NCI-H510A treated with DMSO at 0.1 percent for 48 hours (cell line): ENCODE data around the gene VAMP1.
"Not testable (repeated sequence)": the region's sequence is repeated elsewhere in the genome, so short reads cannot be mapped to it uniquely, and the experiment has no call there.

Experiments
- DNase-seq: peaks from one replicate; lab custom pipeline; 2025; lab: John Stamatoyannopoulos, UW

VAMP1 gene, protein sequence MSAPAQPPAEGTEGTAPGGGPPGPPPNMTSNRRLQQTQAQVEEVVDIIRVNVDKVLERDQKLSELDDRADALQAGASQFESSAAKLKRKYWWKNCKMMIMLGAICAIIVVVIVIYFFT

DNA sequence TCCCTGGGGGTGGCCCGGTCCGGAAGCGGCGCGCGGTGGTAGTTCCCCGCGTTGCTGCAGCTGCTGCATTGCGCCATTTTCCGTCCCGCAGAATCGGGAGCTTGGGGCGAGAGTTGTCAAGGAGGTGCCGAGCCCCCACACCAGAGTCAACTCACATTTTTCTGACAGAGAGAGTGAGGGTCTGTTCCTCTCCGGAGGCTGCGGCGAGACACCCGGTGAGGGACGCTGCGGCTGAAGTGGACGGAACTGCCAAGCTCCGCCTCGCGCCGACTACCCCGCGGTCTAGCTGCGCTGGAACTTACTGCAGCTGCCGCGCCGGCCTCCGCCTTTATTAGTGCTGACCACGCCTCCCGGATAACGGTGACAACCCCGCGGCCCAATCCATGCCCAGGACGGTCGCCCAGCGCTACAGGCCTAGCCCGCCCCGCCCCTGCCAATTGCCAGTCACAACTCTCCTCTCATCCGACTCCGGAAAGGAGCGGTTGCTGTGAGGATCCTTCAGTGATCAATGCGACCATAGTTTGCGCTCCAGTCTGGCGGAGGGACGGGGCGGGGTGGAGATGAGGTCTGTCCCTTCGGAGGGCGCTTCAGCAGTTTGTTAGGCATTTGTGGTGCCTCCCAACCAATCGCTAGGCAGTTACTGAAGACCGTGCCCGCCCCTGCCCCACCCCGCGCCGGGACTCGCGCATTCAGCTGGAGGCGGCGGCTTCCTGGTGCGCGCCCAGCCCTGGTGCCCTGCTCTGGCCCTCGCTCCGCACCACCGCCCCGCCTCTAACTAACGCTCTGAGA is at the start of gene VAMP1:
VAMP1 (minus strand) TSS at position 303 of the 789 bp plus-strand sequence; CDS start at position 157, 146 bp downstream.
- peak; percentile 93 for DNase-seq

DNA sequence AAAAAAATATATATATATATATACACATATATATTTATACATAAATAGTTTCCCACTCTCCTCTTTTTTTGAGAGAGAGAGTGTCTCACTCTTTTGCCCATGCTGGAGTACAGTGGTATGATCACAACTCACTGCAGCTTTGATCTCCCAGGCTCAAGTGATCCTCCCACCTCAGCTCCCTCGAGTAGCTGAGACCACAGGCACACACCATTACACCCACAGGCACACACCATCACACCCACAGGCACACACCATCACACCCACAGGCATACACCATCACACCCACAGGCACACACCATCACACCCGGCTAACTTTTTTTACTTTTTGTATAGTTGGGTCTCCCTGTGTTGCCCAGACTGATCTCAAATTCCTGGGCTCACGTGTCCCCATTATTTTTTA is 49.7 kb upstream of the VAMP1 start:
- DNase-seq, result no peak

DNA sequence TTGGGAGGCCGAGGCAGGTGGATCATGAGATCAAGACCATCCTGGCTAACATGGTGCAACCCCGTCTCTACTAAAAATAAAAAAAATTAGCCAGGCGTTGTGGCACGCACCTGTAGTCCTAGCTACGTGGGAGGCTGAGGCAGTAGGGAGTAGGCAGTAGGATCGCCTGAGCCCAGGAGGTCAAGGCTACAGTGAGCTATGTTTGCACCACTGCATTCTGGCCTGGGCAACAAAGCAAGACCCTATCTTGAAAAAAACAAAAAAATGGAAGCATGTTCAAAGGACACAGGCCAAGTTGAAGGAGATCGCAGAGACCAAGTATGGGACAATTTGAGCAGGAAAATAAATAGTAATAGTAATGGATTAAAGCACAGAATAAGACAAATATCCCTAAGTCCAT is 37.6 kb upstream of the VAMP1 start:
- DNase-seq, result no peak

DNA sequence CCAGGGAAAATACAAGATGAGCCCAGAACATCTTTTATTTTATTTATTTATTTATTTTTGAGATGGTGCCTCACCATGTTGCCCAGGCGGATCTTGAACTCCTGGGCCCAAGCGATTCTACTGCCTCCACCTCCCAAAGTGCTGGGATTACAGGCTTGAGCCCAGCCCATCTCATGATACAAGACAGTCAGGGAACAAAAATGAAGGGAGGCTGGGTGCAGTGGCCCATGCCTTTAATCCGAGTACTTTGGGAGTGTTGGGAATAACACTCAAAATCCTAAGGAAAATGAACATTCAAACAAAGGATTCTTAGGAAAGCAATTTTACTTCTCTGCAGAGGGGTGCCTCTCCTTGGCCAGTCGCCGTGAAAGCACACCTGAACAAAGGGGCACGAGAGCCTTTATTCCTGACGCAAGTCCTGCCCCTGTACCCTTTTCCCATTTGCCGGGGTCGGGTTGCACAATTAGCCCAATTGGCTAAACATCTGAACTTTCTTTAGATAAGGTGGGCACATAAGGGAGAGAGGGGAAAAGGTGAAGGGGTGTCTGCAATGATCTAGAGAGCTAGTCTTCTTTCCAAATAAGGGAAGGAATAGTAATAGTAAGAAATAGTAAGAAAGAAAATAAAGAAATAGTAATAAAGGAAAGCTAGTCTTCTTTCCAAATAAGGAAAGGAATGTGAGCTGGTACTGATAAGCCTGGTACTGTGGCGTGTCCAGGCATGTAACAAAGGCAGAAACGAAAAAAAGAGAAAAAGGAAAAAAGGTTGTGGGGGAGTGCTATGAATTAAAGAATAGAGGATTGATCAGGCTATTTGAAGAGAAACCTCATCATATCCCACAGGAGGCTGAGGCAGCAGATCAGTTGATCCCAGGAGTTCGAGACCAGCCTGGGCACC is 36.9 kb upstream of the VAMP1 start:
- DNase-seq, result no peak

DNA sequence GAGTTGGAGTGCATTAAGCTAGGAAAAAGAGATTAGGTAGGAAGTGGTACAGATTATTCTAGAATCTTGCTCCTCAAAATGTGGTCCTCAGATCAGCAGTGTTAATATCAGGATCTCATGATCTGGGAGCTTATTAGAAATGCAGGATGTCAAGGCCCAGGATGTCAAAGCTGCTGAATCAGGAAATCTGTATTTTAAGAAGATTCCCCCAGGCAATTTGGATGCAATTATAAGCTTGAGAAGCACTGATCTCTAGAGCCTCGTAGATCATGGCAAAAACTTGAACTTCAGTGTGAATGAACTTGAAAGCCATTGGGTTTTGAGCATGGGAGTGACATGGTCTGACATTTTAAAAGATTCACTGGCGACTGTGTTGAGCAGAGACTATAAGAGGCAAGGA is 30.0 kb upstream of the VAMP1 start:
- no peak for DNase-seq

DNA sequence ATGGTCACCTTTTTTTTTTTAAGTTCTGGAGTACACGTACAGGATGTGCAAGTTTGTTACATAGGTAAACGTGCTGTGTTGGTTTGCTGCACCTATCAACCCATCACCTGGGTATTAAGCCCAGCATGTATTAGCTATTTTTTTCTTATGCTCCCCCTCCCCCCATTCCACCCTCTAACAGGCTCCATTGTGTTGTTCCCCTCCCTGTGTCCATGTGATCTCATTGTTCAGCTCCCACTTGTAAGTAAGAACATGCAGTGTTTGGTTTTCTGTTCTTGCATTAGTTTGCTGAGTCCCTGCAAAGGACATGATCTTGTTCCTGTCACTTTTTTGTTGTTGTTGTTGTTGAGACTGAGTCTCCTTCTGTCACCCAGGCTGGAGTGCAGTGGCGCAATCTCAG is 26.8 kb upstream of the VAMP1 start:
- not testable (repeated sequence) for DNase-seq

DNA sequence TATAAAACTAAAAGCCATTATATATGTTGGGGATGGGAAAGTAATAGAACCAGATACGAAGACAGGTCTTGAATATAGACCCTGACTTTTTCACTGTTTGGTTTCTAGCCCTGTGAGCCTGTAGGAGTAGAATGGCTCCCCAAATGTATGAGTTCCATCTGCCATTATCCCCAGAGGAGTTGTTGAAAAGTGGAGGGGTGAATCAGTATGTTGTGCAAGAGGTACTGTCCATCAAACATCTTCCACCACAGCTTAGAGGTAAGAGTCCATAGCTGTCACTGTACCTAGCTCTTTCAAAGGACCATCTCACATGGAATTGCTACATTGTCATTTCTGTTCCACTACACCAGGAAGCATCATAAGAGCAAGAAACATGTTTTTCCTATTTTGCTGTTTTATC is 24.5 kb upstream of the VAMP1 start:
- no peak for DNase-seq

DNA sequence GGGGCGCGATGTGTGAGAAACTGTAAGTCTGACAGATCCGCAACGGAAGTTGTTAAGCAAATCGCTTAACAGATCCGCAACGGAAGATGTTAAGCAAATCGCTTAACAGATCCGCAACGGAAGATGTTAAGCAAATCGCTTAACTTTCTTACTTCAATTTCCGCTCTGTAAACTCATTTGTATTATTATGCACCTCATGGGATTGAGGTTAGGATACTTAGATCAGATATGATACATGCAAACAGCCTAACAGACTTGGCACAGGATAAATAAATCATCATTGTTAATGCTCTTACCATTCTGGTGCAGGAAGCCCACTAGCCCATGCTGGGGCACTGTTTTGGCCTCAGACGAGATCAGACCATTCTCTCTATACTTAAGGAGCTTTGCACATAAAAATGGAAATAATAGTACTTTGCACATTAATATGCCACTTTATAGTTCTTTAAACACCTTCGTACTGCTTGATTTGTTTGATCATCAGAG is 23.8 kb upstream of the VAMP1 start:
- DNase-seq, result no peak

DNA sequence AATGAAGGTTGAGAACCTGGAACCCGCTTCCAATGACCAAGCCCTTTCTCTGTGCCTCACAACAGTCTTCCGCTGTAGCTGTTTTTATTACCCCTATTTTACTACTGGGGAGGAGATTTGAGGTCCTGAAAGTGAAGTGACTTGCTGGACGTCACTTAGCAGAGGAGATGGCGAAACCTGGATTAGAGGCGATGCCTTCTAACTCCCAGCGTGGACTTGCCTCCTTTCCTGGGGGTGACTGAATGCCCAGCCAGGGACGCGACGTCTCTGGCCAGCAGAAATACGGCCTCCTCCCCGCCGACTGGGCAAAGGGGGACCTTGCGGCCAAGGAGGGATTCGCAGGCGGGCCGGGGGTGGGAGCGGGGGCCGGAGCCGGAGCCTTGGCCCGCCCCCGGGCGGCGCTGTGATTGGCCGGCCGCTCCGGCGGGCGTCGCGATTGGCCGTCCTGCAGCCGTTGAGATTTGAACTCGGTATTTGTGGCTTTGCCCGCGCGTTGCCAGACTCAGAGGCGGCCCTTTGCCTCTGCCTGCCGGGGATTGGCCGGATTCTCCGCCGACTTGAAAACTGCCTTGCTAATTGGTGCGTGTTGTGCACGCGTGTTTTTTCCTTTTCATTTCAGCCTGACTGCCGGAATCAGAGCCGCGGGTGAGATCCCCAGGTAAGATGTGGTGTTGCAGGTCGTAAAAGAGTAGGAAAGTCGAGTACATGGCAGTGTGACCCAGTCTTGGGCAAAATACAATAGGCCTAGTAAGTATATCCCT is 23.2 kb upstream of the VAMP1 start, which contains the start of gene NCAPD2:
NCAPD2 (plus strand) TSS at position 606 of the 761 bp plus-strand sequence. CDS start 997 bp downstream, outside the sequence.
- DNase-seq, result peak; percentile 86

DNA sequence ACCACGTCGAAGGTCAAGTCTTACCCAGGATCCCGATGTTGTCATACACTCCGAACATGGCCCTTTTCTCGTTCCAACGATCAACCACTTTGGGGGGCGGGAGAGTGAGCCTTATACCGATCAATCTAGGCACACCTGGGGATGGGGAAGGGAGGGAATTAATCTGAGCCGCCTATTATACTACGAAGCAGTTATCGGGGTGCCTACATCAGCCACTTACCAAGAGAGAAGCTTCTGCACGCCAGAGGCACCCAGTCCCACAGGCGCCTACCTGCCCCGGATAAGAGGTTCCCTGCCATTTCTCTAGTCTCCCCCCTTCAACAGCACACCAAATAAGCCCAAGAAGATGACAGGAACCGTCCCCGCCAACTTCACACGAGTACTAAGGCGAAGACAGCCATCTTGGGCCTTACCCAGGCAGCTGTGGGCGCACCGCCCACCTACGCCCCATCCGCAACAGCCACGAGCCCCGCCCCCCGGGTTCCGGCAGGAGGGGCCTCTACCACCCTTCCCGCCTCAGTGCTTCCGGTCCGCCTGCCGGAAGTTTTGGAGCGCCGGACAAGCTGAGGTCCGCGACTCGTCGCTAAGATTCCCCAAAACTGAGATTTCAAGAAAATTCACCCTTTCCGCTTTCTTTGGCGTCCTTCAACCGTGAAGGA is 22.5 kb upstream of the VAMP1 start, which contains the start of gene MRPL51:
MRPL51 (minus strand) TSS at position 425 of the 659 bp plus-strand sequence; CDS start at position 299, 126 bp downstream.
- DNase-seq, result peak; percentile 84

DNA sequence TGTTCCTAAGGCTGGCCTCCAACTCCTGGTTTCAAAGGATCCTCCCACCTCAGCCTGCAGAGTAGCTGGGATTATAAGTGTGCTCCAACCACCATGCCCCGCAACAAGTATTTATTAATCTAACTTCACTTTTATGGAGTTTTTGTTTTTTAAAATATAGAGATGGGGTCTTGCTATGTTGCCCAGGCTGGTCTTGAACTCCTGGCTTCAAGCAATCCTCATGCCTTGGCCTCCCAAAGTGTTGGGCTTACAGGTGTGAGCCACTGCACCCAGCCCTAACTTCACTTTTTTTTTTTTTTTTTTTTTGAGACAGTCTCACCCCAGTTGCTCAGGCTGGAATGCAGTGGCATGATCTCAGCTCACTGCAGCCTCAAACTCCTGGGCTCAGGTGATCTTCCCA is 20.2 kb upstream of the VAMP1 start:
- not testable (repeated sequence) for DNase-seq

DNA sequence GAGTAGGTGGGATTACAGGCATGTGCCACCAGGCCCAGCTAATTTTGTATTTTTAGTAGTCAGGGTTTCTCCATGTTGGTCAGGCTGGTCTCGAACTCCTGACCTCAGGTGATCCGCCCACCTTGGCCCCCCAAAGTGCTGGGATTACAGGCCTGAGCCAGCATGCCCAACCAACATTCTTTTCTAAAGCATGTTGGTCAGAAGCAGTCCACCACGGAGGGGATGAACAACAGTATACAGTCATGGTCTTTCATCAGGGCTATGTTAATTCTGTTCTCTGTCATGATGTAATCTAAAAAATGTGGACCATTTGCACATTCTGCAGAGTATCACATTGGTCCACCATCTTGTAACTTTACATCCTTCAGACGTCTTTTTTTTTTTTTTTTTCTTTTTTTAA is 19.0 kb upstream of the VAMP1 start:
- no peak for DNase-seq

DNA sequence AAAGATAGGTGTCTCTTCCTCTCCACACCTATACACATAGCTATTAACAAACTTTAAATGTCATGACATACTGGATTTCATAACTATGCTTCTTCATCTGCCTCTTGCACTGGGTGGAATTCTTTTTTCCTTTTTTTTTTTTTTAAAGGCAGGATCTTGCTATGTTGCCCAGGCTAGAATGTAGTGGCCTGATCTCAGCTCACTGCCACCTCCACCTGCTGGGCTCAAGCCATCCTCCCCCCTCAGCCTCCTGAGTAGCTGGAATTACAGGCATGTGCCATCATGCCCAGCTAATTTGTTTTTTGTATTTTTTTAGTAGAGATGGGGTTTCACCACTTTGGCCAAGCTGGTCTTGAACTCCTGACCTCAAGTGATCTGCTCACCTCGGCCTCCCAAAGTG is 17.8 kb upstream of the VAMP1 start:
- DNase-seq, result no peak

DNA sequence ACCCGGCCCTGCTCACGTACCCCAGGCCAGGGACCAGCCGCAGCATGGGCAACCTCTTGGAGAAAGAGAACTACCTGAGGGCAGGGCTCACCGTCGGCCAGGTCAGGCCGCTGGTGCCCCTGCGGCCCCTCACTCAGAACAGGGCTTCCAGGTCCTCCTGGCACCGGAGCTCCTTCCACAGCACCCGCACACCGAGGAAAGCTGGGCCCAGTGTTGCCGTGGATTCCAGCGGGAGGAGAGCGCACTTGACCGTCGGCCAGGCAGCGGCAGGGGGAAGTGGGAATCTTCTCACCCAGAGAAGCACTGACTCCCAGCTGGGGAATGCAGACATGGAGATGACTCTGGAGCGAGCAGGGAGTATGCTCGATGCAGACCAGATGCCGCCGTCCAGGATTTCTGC is 7.9 kb upstream of the VAMP1 start:
- no peak for DNase-seq

DNA sequence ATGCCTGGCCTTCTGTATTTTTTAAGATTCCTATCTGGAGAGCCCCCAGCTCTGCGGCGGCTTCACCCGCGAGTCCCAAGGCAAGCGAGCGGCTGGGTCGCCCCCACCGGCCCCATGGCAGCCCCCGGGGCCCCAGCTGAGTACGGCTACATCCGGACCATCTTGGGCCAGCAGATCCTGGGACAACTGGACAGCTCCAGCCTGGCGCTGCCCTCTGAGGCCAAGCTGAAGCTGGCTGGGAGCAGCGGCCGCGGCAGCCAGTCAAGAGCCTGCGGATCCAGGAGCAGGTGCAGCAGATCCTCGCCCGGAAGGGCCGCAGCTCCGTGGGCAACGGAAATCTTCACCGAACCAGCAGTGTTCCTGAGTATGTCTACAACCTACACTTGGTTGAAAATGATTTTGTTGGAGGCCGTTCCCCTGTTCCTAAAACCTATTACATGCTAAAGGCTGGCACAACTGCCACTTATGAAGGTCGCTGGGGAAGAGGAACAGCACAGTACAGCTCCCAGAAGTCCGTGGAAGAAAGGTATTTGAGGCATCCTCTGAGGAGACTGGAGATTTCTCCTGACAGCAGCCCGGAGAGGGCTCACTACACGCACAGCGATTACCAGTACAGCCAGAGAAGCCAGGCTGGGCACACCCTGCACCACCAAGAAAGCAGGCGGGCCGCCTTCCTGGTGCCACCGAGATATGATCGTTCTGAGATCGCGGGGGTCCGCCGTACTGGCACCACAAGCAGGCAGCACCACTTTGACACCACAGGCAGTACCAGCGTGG is 7.3 kb upstream of the VAMP1 start:
- not testable (repeated sequence) for DNase-seq

DNA sequence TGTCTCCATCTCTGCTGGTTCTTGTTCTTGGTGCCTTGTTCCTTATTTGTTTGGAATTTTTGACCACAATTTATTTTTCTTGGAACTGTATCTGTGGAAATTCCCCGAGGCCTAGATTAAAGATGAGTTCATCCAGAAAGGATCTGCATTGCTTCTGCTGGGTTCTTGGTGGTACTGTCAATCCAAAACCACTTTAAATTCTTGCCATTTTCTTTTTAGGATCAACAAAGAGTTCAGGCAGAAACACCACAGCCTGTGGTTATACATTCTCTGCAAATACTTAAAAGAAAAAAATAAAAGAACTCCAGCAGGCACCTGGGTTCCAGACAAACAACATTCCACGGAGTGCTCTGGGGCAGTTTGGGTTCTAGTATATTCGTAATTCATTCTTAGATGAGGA is 6.0 kb upstream of the VAMP1 start:
- no peak for DNase-seq

DNA sequence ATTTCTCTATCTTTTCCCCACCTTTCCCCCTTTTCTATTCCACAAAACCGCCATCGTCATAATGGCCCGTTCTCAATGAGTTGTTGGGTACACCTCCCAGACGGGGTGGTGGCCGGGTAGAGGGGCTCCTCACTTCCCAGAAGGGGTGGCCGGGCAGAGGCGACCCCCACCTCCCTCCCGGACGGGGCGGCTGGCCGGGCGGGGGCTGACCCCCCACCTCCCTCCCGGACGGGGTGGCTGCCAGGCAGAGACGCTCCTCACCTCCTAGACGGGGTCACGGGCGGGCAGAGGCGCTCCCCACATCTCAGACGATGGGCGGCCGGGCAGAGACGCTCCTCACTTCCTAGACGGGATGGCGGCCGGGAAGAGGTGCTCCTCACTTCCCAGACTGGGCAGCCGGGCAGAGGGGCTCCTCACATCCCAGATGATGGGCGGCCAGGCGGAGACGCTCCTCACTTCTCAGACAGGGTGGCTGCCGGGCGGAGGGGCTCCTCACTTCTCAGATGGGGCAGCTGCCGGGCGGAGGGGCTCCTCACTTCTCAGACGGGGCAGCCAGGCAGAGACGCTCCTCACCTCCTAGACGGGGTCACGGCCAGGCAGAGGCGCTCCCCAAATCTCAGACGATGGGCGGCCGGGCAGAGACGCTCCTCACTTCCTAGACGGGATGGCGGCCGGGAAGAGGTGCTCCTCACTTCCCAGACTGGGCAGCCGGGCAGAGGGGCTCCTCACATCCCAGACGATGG is 4.9 kb upstream of the VAMP1 start:
- not testable (repeated sequence) for DNase-seq

DNA sequence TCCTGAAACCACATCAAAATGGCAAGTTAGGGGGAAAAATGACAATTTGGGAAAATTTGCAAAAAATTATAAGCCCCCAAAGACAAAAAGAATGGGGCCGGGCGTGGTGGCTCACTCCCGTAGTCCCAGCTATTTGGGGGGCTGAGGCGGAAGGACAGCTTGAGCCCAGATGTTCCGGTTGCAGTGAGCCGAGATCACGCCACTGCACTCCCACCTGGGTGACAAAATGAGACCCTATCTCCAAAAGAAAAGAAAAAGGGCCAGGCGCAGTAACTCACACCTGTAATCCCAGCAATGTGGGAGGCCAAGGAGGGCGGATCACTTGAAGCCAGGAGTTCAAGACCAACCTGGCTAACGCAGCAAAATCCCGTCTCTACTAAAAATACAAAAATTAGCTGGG is 2.0 kb upstream of the VAMP1 start:
- DNase-seq, result no peak

DNA sequence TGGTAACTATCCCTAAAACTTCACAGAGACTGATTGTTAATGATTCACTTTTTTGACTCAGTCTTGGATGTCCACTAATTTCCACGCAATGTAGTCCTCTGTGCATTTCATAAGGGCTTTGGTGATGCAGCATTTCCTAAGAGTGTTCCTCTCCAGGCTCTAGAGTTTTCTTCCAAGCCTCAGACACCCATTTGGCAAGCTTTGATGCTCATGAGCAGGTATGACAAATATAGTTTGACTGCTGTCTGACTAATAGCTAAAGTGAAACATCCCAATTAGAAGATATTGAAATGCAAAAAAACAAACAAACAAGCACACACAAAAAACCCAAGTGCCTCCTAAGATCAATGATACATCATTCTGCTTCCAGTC is 1.5 kb upstream of the VAMP1 start:
- no peak for DNase-seq
